ENCODE results near the gene SDK2. TPM values are rescaled to one million over a fixed set of nuclear protein-coding genes. Genes with fewer than 3 reads are reported as not detected.

Gene SDK2
- total and polyA plus RNA-seq, 4 donors: 0.15 to 5.3 (median 2.5) TPM

- WGBS, 2 donors: 87 to 90% methylated on average over 3 of the region's 3 CpGs
- no peak overlapping the region for H3K27ac ChIP-seq (ENCODE audit: low read depth in 1 of 2, low read length in 2 of 2)
- intact Hi-C loops (cut with DNase I): loop anchor here in 1 of 2 donors (10.0 kb wide), 1 partner anchor 59 kb away; no protein-coding TSS in a partner anchor
- no peak for DNase-seq
- H3K4me1 ChIP-seq (ENCODE audit: control insufficient read depth in 1 of 2, insufficient read depth in 2 of 2, low read length in 2 of 2): no peaks in the 10 kb centered on the region
- no peaks in the 10 kb centered on the region for H3K27me3 ChIP-seq (ENCODE audit: control insufficient read depth in 1 of 2, insufficient read depth in 2 of 2, low read length in 1 of 2)
- no peaks in the 10 kb centered on the region for H3K36me3 ChIP-seq (ENCODE audit: control insufficient read depth in 1 of 2, insufficient read depth in 2 of 2, low read length in 1 of 2)
- no peak for ATAC-seq (ENCODE audit: low FRiP score)
- no peak overlapping the region for H3K4me3 ChIP-seq (ENCODE audit: low read length in 2 of 2)
- no peaks in the 10 kb centered on the region for H3K9me3 ChIP-seq (ENCODE audit: control insufficient read depth, low read length)
Measured at GRCh38 chr17:73623818-73624217, 20.4 kb downstream of the SDK2 start.

GRCh38 chr17:73623247-73623646 is 21.0 kb downstream of the SDK2 start:
- ATAC-seq (ENCODE audit: low FRiP score) (no peak), DNase-seq (no peak)
- 76 to 96% methylated on average over 2 of the region's 2 CpGs for WGBS, 2 donors
- no peak overlapping the region for H3K27ac ChIP-seq (ENCODE audit: low read depth in 1 of 2, low read length in 2 of 2)
- H3K27me3 ChIP-seq (ENCODE audit: control insufficient read depth in 1 of 2, insufficient read depth in 2 of 2, low read length in 1 of 2): no peaks in the 10 kb centered on the region
- no peak overlapping the region for H3K4me3 ChIP-seq (ENCODE audit: low read length in 2 of 2)
- intact Hi-C loops (cut with DNase I): loop anchor here in 1 of 2 donors (10.0 kb wide), 1 partner anchor 58 kb away; no protein-coding TSS in a partner anchor
- no peaks in the 10 kb centered on the region for H3K9me3 ChIP-seq (ENCODE audit: control insufficient read depth, low read length)
- no peaks in the 10 kb centered on the region for H3K4me1 ChIP-seq (ENCODE audit: control insufficient read depth in 1 of 2, insufficient read depth in 2 of 2, low read length in 2 of 2)
- H3K36me3 ChIP-seq (ENCODE audit: control insufficient read depth in 1 of 2, insufficient read depth in 2 of 2, low read length in 1 of 2): no peaks in the 10 kb centered on the region

- Histone ChIP-seq H3K27ac (ENCODE audit: low read depth in 1 of 2, low read length in 2 of 2) (no peak overlapping the region), H3K4me3 (ENCODE audit: low read length in 2 of 2) (no peak overlapping the region)
Measured at GRCh38 chr17:73622381-73622780, 21.9 kb downstream of the SDK2 start.

GRCh38 chr17:73621685-73622084 is 22.6 kb downstream of the SDK2 start:
- H3K4me3 ChIP-seq (ENCODE audit: low read length in 2 of 2): no peak overlapping the region

More at GRCh38 chr17:73622381-73622780, 21.9 kb downstream of the SDK2 start:
- Histone ChIP-seq H3K9me3 (ENCODE audit: control insufficient read depth, low read length) (no peaks in the 10 kb centered on the region), H3K36me3 (ENCODE audit: control insufficient read depth in 1 of 2, insufficient read depth in 2 of 2, low read length in 1 of 2) (no peaks in the 10 kb centered on the region), H3K4me1 (ENCODE audit: control insufficient read depth in 1 of 2, insufficient read depth in 2 of 2, low read length in 2 of 2) (no peaks in the 10 kb centered on the region), H3K27me3 (ENCODE audit: control insufficient read depth in 1 of 2, insufficient read depth in 2 of 2, low read length in 1 of 2) (no peaks in the 10 kb centered on the region)
- DNase-seq (no peak), ATAC-seq (ENCODE audit: low FRiP score) (no peak)
- intact Hi-C loops (cut with DNase I): loop anchor here in 1 of 2 donors (10.0 kb wide), 1 partner anchor 58 kb away; no protein-coding TSS in a partner anchor
- WGBS, 2 donors: 92 to 96% methylated on average over 3 of the region's 3 CpGs

GRCh38 chr17:73620414-73620813 is 23.8 kb downstream of the SDK2 start:
- WGBS, 2 donors: 82 to 86% methylated on average over 3 of the region's 3 CpGs
- DNase-seq: no peak
- Histone ChIP-seq H3K4me1 (ENCODE audit: control insufficient read depth in 1 of 2, insufficient read depth in 2 of 2, low read length in 2 of 2) (no peaks in the 10 kb centered on the region), H3K36me3 (ENCODE audit: control insufficient read depth in 1 of 2, insufficient read depth in 2 of 2, low read length in 1 of 2) (no peaks in the 10 kb centered on the region), H3K4me3 (ENCODE audit: low read length in 2 of 2) (no peak overlapping the region), H3K27ac (ENCODE audit: low read depth in 1 of 2, low read length in 2 of 2) (no peak overlapping the region), H3K27me3 (ENCODE audit: control insufficient read depth in 1 of 2, insufficient read depth in 2 of 2, low read length in 1 of 2) (no peaks in the 10 kb centered on the region), H3K9me3 (ENCODE audit: control insufficient read depth, low read length) (no peaks in the 10 kb centered on the region)
- intact Hi-C loops (cut with DNase I): loop anchor here in 1 of 2 donors (10.0 kb wide), 1 partner anchor 56 kb away; no protein-coding TSS in a partner anchor
- no peak for ATAC-seq (ENCODE audit: low FRiP score)

More at GRCh38 chr17:73621685-73622084, 22.6 kb downstream of the SDK2 start:
- intact Hi-C loops (cut with DNase I): loop anchor here in 1 of 2 donors (10.0 kb wide), 1 partner anchor 57 kb away; no protein-coding TSS in a partner anchor
- no peaks in the 10 kb centered on the region for H3K27me3 ChIP-seq (ENCODE audit: control insufficient read depth in 1 of 2, insufficient read depth in 2 of 2, low read length in 1 of 2)
- no peak for DNase-seq
- no peaks in the 10 kb centered on the region for H3K36me3 ChIP-seq (ENCODE audit: control insufficient read depth in 1 of 2, insufficient read depth in 2 of 2, low read length in 1 of 2)
- no peaks in the 10 kb centered on the region for H3K9me3 ChIP-seq (ENCODE audit: control insufficient read depth, low read length)
- no peak overlapping the region for H3K27ac ChIP-seq (ENCODE audit: low read depth in 1 of 2, low read length in 2 of 2)
- no peak for ATAC-seq (ENCODE audit: low FRiP score)
- H3K4me1 ChIP-seq (ENCODE audit: control insufficient read depth in 1 of 2, insufficient read depth in 2 of 2, low read length in 2 of 2): no peaks in the 10 kb centered on the region
- WGBS, 2 donors: 97 to 98% methylated on average over 2 of the region's 2 CpGs

- intact Hi-C loops (cut with DNase I): no loop called here
- Histone ChIP-seq H3K9me3 (ENCODE audit: control insufficient read depth, low read length) (no peaks in the 10 kb centered on the region), H3K36me3 (ENCODE audit: control insufficient read depth in 1 of 2, insufficient read depth in 2 of 2, low read length in 1 of 2) (no peaks in the 10 kb centered on the region), H3K4me1 (ENCODE audit: control insufficient read depth in 1 of 2, insufficient read depth in 2 of 2, low read length in 2 of 2) (no peaks in the 10 kb centered on the region), H3K27ac (ENCODE audit: low read depth in 1 of 2, low read length in 2 of 2) (no peak overlapping the region), H3K4me3 (ENCODE audit: low read length in 2 of 2) (no peak overlapping the region), H3K27me3 (ENCODE audit: control insufficient read depth in 1 of 2, insufficient read depth in 2 of 2, low read length in 1 of 2) (no peaks in the 10 kb centered on the region)
- WGBS, 2 donors: 92 to 93% methylated on average over 5 of the region's 5 CpGs
- no peak for ATAC-seq (ENCODE audit: low FRiP score)
- DNase-seq: no peak
Measured at GRCh38 chr17:73617501-73617900, 26.7 kb downstream of the SDK2 start.

- H3K9me3 ChIP-seq (ENCODE audit: control insufficient read depth, low read length): no peaks in the 10 kb centered on the region
- DNase-seq: no peak
- no peak overlapping the region for H3K4me3 ChIP-seq (ENCODE audit: low read length in 2 of 2)
- no peak overlapping the region for H3K27ac ChIP-seq (ENCODE audit: low read depth in 1 of 2, low read length in 2 of 2)
- no peaks in the 10 kb centered on the region for H3K27me3 ChIP-seq (ENCODE audit: control insufficient read depth in 1 of 2, insufficient read depth in 2 of 2, low read length in 1 of 2)
- 85 to 88% methylated on average over 8 of the region's 8 CpGs for WGBS, 2 donors
- H3K36me3 ChIP-seq (ENCODE audit: control insufficient read depth in 1 of 2, insufficient read depth in 2 of 2, low read length in 1 of 2): no peaks in the 10 kb centered on the region
- no peaks in the 10 kb centered on the region for H3K4me1 ChIP-seq (ENCODE audit: control insufficient read depth in 1 of 2, insufficient read depth in 2 of 2, low read length in 2 of 2)
- intact Hi-C loops (cut with DNase I): no loop called here
- ATAC-seq (ENCODE audit: low FRiP score): no peak
Measured at GRCh38 chr17:73616873-73617404, 27.3 kb downstream of the SDK2 start.

- 84 to 89% methylated on average over 15 of the region's 15 CpGs for WGBS, 2 donors
- Histone ChIP-seq H3K4me1 (ENCODE audit: control insufficient read depth in 1 of 2, insufficient read depth in 2 of 2, low read length in 2 of 2) (no peaks in the 10 kb centered on the region), H3K27ac (ENCODE audit: low read depth in 1 of 2, low read length in 2 of 2) (no peak overlapping the region), H3K4me3 (ENCODE audit: low read length in 2 of 2) (no peak overlapping the region), H3K36me3 (ENCODE audit: control insufficient read depth in 1 of 2, insufficient read depth in 2 of 2, low read length in 1 of 2) (no peaks in the 10 kb centered on the region), H3K27me3 (ENCODE audit: control insufficient read depth in 1 of 2, insufficient read depth in 2 of 2, low read length in 1 of 2) (no peaks in the 10 kb centered on the region), H3K9me3 (ENCODE audit: control insufficient read depth, low read length) (no peaks in the 10 kb centered on the region)
- ATAC-seq (ENCODE audit: low FRiP score) (no peak), DNase-seq (no peak)
- intact Hi-C loops (cut with DNase I): no loop called here
Measured at GRCh38 chr17:73616120-73616872, 27.9 kb downstream of the SDK2 start.

GRCh38 chr17:73614256-73614655 is 30.0 kb downstream of the SDK2 start:
- ATAC-seq (ENCODE audit: low FRiP score) (no peak), DNase-seq (no peak)
- H3K27me3 ChIP-seq (ENCODE audit: control insufficient read depth in 1 of 2, insufficient read depth in 2 of 2, low read length in 1 of 2): no peaks in the 10 kb centered on the region
- H3K9me3 ChIP-seq (ENCODE audit: control insufficient read depth, low read length): no peaks in the 10 kb centered on the region
- no peaks in the 10 kb centered on the region for H3K4me1 ChIP-seq (ENCODE audit: control insufficient read depth in 1 of 2, insufficient read depth in 2 of 2, low read length in 2 of 2)
- 86 to 88% methylated on average over 8 to 9 of the region's 9 CpGs for WGBS, 2 donors
- no peak overlapping the region for H3K4me3 ChIP-seq (ENCODE audit: low read length in 2 of 2)
- H3K27ac ChIP-seq (ENCODE audit: low read depth in 1 of 2, low read length in 2 of 2): no peak overlapping the region
- H3K36me3 ChIP-seq (ENCODE audit: control insufficient read depth in 1 of 2, insufficient read depth in 2 of 2, low read length in 1 of 2): no peaks in the 10 kb centered on the region
- intact Hi-C loops (cut with DNase I): no loop called here
